Measurements from ENCODE around the gene IFNA6. TPM values are rescaled to one million over a fixed set of nuclear protein-coding genes. Genes with fewer than 3 reads are reported as not detected.

The IFNA6 gene
- total RNA-seq, 2 experiments from 2014 or later: not detected

Other genes starting within 250 kb of the IFNA6 start
- not detected for gene IFNW1, start 209.1 kb downstream of the IFNA6 start, total RNA-seq
- gene IFNA21, start 184.2 kb downstream of the IFNA6 start, total RNA-seq: not detected
- not detected for gene IFNA4, start 163.3 kb downstream of the IFNA6 start, total RNA-seq
- gene IFNA7, start 148.7 kb downstream of the IFNA6 start, total RNA-seq: not detected
- not detected for gene IFNA10, start 143.7 kb downstream of the IFNA6 start, total RNA-seq
- not detected for gene IFNA16, start 133.6 kb downstream of the IFNA6 start, total RNA-seq
- gene IFNA17, start 122.7 kb downstream of the IFNA6 start, total RNA-seq: not detected
- gene IFNA14, start 110.9 kb downstream of the IFNA6 start, total RNA-seq: not detected
- gene IFNA5, start 45.6 kb downstream of the IFNA6 start, total RNA-seq: not detected
- gene KLHL9, start 15.5 kb downstream of the IFNA6 start, total RNA-seq: 10 to 100 TPM; 11.7 to 14.7 TPM
- not detected for gene IFNA13, start 17.2 kb upstream of the IFNA6 start, total RNA-seq
- not detected for gene IFNA2, start 34.5 kb upstream of the IFNA6 start, total RNA-seq
- gene IFNA8, start 58.2 kb upstream of the IFNA6 start, total RNA-seq: not detected
- gene IFNA1, start 89.6 kb upstream of the IFNA6 start, total RNA-seq: not detected
- not detected for gene IFNE, start 131.4 kb upstream of the IFNA6 start, total RNA-seq